HepG2 (cell line): ENCODE data around the gene RSPH1. TPM values are rescaled to one million over a fixed set of nuclear protein-coding genes. Genes with fewer than 3 reads are reported as not detected.

Experiments used
- ATAC-seq: fragments of 200-7000 bp; cut with Tn5 transposase; 3 replicates; pipeline ENCODE4 v1.9.1; 2020; ENCODE audit warnings: mild to moderate bottlenecking, moderate library complexity
- BruUV-seq: library from RNA; stranded (reverse); fragments of 400-500 nt; replicated peaks from 2 replicates; lab custom pipeline; 2021; lab: Mats Ljungman, UMichigan
- CTCF ChIA-PET: fragments of 300-600 bp; formaldehyde crosslinking; extraction: SDS; loops from one replicate; lab custom pipeline; 2021; ENCODE audit warnings: low total read pairs, inconsistent platforms, low intra/inter-chr PET ratio; lab: Yijun Ruan, JAX
- POLR2A ChIA-PET: fragments of 350-600 bp; sonication (Branson Sonifier 250); formaldehyde crosslinking; loops from one replicate; lab custom pipeline; 2020; ENCODE audit warnings: antibody characterized with exemption, inconsistent platforms; lab: Yijun Ruan, JAX
- DNase-seq: peaks from one replicate; pipeline ENCODE4 v3.0.0-alpha.2; 2015; ENCODE audit warnings: low spot score
- FAIRE-seq: peaks from 3 replicates; lab custom pipeline; 2011; peaks lifted over from hg19 to GRCh38; lab: Jason Lieb, UNC
- H2AFZ ChIP-seq: one replicate; pipeline ENCODE4 v1.6.1; 2011; ENCODE audit warnings: low read length, inconsistent platforms
- H3K27ac ChIP-seq: fragments of 300-600 bp; 3 replicates; pipeline ENCODE4 v1.8.0; 2011; ENCODE audit warnings: mixed run types, mild to moderate bottlenecking, mixed read lengths, low read length, inconsistent platforms; ENCODE audit not compliant: insufficient read depth; ENCODE audit errors: extremely low read length
- H3K27me3 ChIP-seq, 2 experiments: fragments of 200-600 bp in 1 of 2; 2 replicates in 1 of 2; 3 replicates in 1 of 2; pipeline versions ENCODE4 v1.6.0 to v1.8.0; 2011; ENCODE audit warnings: low read length in 2 of 2, mild to moderate bottlenecking in 2 of 2, moderate library complexity in 2 of 2, inconsistent platforms in 1 of 2; ENCODE audit not compliant: insufficient read depth in 2 of 2, control insufficient read depth in 1 of 2
- H3K36me3 ChIP-seq, 2 experiments: fragments of 200-600 bp in 1 of 2; replicated peaks in 1 of 2; 2 replicates in 1 of 2; 3 replicates in 1 of 2; pipeline versions ENCODE4 v1.5.1 to v1.8.0; 2011; ENCODE audit warnings: low read length in 2 of 2, inconsistent platforms in 1 of 2; ENCODE audit not compliant: insufficient read depth in 2 of 2, control insufficient read depth in 1 of 2
- H3K4me1 ChIP-seq: 2 replicates; pipeline ENCODE4 v1.5.1; 2012; ENCODE audit warnings: low read length, inconsistent platforms; ENCODE audit not compliant: insufficient read depth
- H3K4me2 ChIP-seq: 2 replicates; pipeline ENCODE4 v1.6.0; 2011; ENCODE audit warnings: low read depth, low read length, inconsistent platforms
- H3K4me3 ChIP-seq, 3 experiments: fragments of 200-600 bp in 1 of 3; sonication (generic), shearing (Covaris generic) in 1 of 3; replicated peaks in 1 of 3; 2 replicates each; pipeline ENCODE4 v1.5.1; 2011 to 2016; ENCODE audit warnings: low read length in 3 of 3, inconsistent platforms in 2 of 3, low read depth in 2 of 3, mild to moderate bottlenecking in 2 of 3, control low read depth in 1 of 3, mixed read lengths in 1 of 3; ENCODE audit not compliant: insufficient read depth in 1 of 3
- H3K79me2 ChIP-seq: one replicate; pipeline ENCODE4 v1.6.1; 2011; ENCODE audit warnings: low read length, inconsistent platforms; ENCODE audit not compliant: insufficient read depth
- H3K9ac ChIP-seq: 2 replicates; pipeline ENCODE4 v1.6.0; 2011; ENCODE audit warnings: mild to moderate bottlenecking, low read depth, low read length, inconsistent platforms; ENCODE audit not compliant: insufficient read depth
- H3K9me3 ChIP-seq: 2 replicates; pipeline ENCODE4 v1.5.1; 2012; ENCODE audit warnings: mild to moderate bottlenecking, low read length
- H4K20me1 ChIP-seq: 2 replicates; pipeline ENCODE4 v1.6.0; 2011; ENCODE audit warnings: inconsistent platforms, mild to moderate bottlenecking, low read length, moderate library complexity; ENCODE audit not compliant: insufficient read depth
- CHD4 ChIP-seq: fragments of 200-600 bp; sonication (generic); IDR thresholded peaks from 2 replicates; pipeline ENCODE4 v1.7.0; 2017; ENCODE audit warnings: mild to moderate bottlenecking, low read length, borderline replicate concordance
- RNF219 ChIP-seq: sonication (generic); formaldehyde crosslinking; IDR thresholded peaks from 2 replicates; pipeline ENCODE4 v1.5.0; 2020; ENCODE audit warnings: mild to moderate bottlenecking, missing genetic modification reagents
- TEF ChIP-seq: sonication (generic); formaldehyde crosslinking; IDR thresholded peaks from 2 replicates; pipeline ENCODE4 v1.5.0; 2020; ENCODE audit warnings: missing genetic modification reagents
- ZNF230 ChIP-seq: sonication (generic); formaldehyde crosslinking; IDR thresholded peaks from 2 replicates; pipeline ENCODE4 v1.4.0; 2020; ENCODE audit warnings: mild to moderate bottlenecking, missing genetic modification reagents
- WGBS: methylation state at CpG from one replicate; pipeline ENCODE4 v1.1.6; 2017; ENCODE audit warnings: low lambda C conversion rate; 5-methylcytosine and 5-hydroxymethylcytosine counted together
- in situ Hi-C: cut with HindIII; loops from 2 replicates; pipeline ENCODE4 v1.10.0; 2017; ENCODE audit warnings: low pct_unique_long_range_greater_than_20kb; ENCODE audit not compliant: extremely low pct_ligation_motif_present
- intact Hi-C: fragments of 100-400 bp; cut with micrococcal nuclease; formaldehyde crosslinking; loops from one replicate; pipeline ENCODE4 v1.10.0; 2022; ENCODE audit not compliant: unreplicated experiment
- polyA plus RNA-seq, 8 experiments: library from polyadenylated mRNA; depleted of rRNA in 3 of 8; stranded (reverse) in 7 of 8; unstranded in 1 of 8; fragments of >200 nt; fragmentation: Illumina TruSeq in 4 of 8; extraction: Trizol in 4 of 8; gene quantifications; 2 replicates each; pipeline versions ENCODE4 v1.2.1 to v1.2.3, GENCODE V29; 2011 to 2016; ENCODE audit warnings: low read depth in 4 of 8, missing spikeins in 1 of 8, mixed read lengths in 1 of 8; ENCODE audit not compliant: insufficient read depth in 1 of 8
- total RNA-seq, 5 experiments: library from RNA; depleted of rRNA; stranded (reverse); fragments of >200 nt; fragmentation: Illumina TruSeq; extraction: Trizol; gene quantifications; 2 replicates each; pipeline ENCODE4 v1.2.3, GENCODE V29; 2016; ENCODE audit warnings: low read depth in 1 of 5

Gene RSPH1
- total and polyA plus RNA-seq, 2 of the 13 experiments (the other 11 are each of a cell fraction or from before 2014, with no cell fraction given), result not detected

- WGBS, result 76% methylated on average over 16 of the region's 28 CpGs
- Histone ChIP-seq H3K27me3 (no peaks in the 10 kb centered on the region; a peak in 1 of 5 replicates), H4K20me1 (no peaks in the 10 kb centered on the region), H3K4me1 (no peaks in the 10 kb centered on the region), H3K79me2 (no peaks in the 10 kb centered on the region), H3K9ac (no peak overlapping the region), H3K9me3 (no peaks in the 10 kb centered on the region), H3K4me3 (no peak overlapping the region), H3K27ac (no peak overlapping the region), H2AFZ (no peak overlapping the region), H3K36me3 (no peaks in the 10 kb centered on the region), H3K4me2 (no peak overlapping the region)
- ATAC-seq (no peak), FAIRE-seq (no peak), DNase-seq (no peak)
- ChIA-PET CTCF (no interaction called here), POLR2A (no interaction called here)
- intact Hi-C loops (no loop called here), in situ Hi-C loops (no loop called here)
- TF ChIP-seq TEF (CRISPR knock-in tag), result no peak
- no peak for TF ChIP-seq CHD4
- TF ChIP-seq RNF219 (CRISPR knock-in tag), result no peak
- no peak for TF ChIP-seq ZNF230
- BruUV-seq, result no TSS peak
Observed at GRCh38 chr21:42534421-42535378, 38.7 kb upstream of the RSPH1 start.
